Hindlimb muscle (tissue), 1 donor: ENCODE data around the gene KCNJ10. TPM values are rescaled to one million over a fixed set of nuclear protein-coding genes. Genes with fewer than 3 reads are reported as not detected.
A peak's percentile ranks its signal among the peaks of the same experiment; 100 is the strongest.
"Not testable (repeated sequence)": the region's sequence is repeated elsewhere in the genome, so short reads cannot be mapped to it uniquely, and the experiment has no call there.

Source experiments
- DNase-seq: peaks from one replicate; pipeline ENCODE4 v3.0.0-alpha.2; 2013
- polyA plus RNA-seq: library from polyadenylated mRNA; unstranded; fragments of 120-200 nt; gene quantifications from one replicate; pipeline ENCODE4 v1.2.1, GENCODE V29; 2013; ENCODE audit not compliant: insufficient read length

The KCNJ10 gene
- polyA plus RNA-seq, 1 donor, result 0.46 TPM

DNA sequence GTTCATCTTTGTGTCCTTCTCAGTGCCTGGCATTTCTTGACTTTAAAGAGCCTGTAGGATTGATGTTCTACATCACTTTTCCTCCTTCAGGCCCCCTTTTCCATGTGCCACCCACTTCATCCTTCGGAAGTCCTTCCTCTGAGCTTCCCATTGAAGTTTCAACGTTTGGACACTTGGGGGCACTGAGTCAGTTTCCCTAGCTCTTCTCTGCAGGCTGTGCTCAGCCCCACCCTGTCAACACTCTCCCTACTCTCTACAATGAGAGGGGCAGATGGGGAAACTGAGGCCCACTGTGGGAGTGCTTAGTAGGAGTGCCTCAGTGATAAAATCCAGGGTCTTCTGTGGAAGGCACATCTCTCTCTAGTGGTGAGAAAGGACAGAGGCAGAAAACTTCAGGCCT, 11.9 kb downstream of the KCNJ10 start:
- DNase-seq, result no peak

DNA sequence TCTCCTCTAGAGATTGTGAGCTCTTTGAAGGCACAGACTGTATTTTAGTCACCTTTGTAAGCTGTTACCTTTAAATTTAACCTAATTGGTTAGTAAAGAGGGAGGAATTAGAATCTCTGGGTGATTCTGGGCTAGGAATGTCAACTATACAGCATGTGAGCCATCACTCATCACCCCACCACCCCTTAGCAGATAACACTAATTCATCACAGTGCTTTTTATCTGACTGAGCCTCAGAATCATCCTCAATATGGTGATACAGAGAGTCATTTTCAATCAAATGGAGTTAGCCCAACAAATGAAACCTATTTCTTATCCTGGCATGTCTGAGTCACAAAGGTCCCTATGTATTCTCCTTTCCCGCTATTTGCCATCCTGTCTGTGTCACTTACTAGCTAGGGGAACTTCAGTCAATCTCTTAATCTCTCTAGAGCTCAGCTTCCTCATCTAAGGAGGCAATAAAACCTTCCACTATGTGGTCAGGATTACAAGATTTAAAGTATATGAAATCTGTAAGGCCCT, 13.3 kb downstream of the KCNJ10 start:
- DNase-seq, result no peak

DNA sequence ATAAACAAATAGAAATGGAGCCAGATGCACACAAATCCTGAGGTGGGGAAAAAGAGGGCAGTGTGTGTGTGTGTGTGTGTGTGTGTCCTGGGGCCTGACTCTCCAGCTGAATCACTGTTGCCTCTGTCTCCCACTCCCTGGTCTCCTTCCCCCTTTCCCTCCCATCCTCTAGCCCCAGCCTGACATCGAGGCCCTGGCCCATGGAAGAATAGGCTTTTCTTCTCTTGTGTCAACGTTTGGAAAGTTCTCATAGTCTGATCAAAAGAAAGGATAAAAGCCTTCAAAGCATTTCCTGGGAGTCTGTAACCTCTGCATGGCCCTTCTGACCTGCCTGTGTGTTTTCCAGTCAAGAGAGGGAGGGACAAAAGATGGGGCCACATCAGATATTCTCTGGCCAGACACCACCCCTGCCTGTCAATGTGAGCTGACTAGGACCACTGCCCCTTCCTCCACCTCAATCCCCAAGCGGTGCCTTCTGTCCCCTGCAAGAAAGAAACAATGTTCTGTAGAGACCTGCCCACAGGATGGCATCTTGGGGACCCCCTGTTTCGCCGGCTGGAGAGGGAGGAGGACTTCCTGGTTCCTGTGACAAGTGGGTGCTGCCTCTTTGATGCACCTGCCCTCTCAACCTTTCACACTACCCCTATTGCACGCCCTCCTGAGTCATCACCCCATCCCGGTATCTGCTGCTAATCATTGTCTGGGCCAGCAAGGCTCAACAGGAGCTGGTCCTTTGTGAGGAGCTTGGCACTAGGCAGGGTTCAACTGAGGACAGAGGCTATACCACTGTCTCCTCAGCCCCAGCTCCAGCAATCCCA, 16.2 kb downstream of the KCNJ10 start:
- no peak for DNase-seq

DNA sequence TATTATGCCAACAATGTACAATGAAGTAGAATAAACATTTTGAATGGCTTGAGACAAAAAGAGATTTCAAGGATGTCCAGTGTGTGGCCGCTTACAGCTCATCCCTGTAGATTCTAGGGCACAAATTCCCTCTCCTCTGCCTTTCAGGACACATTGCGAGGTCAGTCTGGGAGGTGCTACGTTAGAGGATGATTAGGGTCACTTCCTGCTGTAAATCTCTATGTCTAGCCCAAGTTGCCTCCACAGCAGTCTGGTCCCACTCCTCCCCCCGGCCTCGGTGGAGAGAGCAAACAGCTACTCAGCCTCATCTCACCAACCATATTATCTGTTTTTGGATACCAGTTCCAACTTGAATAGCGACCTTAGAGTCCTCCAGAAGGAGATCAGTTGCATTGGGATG, 17.0 kb downstream of the KCNJ10 start:
- no peak for DNase-seq

DNA sequence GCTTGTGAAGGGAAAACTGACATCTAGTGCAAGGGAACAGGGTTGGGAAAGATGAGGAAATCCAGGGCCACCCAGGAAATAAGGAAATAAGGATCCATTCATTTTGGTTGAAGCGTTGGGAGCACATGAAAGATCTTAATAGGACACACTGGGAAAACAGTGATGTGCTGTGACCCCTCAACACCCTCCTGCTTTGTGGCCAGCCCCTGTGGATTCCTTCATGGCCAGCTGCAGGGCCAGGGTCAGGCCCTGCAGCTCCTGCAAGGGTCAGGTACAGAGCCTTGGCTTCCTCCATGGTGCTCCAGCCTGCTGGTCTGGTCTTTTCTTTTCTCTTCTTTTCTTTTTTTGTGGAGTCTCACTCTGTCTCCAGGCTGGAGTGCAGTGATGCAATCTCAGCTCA, 19.3 kb downstream of the KCNJ10 start:
- no peak for DNase-seq

DNA sequence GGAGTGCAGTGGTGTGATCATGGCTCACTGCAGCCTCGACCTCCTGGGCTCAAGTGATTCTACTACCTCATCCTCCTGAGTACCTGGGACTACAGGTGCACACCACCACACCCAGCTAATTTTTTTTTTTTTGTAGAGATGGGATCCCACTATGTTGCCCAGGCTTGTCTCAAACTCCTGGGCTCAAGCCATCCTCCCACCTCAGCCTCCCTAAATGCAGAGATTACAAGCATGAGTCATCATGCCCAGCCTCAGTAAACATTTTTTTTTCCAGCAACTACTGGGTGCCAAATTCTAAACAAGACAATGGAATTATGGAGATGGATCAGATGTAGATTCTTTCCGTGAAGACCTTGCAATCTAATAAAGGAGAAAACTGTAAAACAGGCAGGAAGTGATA, 19.8 kb downstream of the KCNJ10 start:
- DNase-seq, result not testable (repeated sequence)

DNA sequence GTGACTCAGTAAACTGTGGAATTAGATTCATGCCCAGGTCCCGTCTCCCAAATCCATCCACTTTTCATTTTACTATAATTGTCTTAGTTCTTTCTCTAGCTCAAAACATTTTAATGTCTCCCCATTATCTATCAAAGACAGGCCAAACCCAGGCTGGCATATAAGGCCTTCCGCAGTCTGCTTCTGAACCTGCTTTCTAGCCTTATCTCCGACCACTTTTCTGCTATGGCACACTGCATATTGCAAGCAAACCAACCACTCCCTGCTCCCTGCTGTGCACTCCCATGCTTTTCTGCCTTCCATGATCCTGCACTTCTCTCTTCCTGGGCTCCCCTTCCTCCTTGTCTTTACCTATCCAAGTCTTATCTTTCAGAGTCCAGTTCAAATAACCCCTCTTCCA, 20.9 kb downstream of the KCNJ10 start:
- DNase-seq, result no peak

DNA sequence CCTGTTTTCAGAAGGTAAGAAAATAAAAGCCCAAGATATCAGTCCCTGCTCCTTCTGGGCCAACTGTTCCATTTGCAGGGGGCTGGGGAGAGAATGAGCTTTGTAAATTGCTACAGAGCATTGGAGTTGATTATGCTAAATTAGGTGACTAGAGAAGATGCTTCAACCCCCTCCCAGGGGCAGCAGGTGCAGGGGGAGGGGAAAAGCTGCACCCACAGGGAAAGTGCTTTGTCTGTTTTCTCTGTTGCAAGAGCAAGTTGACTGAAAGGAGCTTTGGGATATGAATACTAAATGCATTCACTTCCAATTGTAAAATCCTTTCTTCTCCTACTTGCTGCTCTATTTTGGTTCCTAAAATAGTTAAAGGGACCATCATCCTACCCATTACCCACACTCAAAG, 21.6 kb downstream of the KCNJ10 start:
- no peak for DNase-seq

DNA sequence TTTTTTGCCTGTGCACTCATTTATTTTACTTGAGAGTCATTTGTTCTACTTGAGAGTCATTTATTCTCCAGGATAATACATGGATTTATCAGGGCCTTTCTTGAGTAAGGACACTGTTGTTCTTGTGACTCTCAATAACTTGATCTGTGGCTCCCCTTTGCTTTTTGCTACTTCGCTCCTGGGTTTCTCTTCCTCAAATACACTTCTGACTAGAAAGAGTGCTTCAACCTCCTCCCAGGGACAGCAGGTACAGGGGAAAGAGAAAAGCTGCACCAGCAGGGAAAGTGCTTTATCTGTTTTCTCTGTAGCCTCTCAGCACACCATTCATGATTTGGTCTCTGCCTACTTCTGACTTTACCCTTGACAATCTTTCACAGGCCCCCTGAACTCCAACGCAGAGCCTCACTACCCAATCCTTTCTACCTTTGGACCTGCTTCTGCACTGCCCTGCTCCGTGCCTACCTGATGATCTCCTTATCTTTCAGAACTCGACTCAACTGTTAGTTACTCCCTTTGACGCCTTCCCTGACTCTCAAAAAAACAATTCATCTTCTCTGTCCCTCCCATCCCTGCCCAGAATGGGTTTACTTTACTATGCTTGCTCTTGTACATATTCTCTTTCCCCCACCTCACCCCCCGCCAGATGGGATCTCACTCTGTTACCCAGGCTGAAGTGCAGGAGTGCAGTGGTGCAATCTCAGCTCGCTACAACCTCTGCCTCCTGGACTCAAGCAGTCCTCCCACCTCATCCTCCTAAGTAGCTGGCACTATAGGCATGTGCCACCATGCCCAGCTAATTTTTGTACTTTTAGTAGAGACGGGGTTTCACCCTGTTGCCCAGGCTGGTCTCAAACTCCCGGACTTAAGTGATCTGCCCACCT, 22.6 kb downstream of the KCNJ10 start:
- DNase-seq, result no peak

DNA sequence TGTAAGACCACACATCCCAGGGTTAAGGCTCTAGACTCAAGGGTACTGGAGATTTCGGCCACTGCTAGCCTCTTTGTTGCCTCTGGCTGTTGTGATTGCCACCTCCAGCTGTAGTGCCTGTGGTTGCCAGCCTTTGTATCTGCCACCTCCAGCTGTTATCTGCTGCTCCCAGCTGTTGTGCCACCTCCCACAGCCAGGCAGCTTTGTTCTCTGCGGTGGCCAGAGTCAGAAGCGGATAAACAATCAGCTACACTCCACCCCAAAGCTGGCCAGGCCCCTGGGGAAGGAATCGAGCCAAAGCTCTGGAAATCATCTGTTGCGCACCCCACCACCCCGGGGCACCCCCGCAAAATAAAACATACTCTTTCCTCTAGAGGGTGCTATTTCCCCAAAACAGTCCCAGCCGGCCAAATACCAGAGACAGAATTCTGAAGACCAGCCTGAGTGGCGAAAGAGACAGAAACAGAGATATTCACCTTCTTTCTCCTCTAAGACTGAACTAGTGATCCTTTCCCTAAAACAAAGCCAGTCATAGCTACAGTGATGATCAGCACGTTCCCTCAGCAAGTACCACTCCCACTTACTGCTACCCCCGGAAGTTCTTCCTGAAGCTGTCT, 23.4 kb downstream of the KCNJ10 start:
- peak; percentile 32 for DNase-seq

DNA sequence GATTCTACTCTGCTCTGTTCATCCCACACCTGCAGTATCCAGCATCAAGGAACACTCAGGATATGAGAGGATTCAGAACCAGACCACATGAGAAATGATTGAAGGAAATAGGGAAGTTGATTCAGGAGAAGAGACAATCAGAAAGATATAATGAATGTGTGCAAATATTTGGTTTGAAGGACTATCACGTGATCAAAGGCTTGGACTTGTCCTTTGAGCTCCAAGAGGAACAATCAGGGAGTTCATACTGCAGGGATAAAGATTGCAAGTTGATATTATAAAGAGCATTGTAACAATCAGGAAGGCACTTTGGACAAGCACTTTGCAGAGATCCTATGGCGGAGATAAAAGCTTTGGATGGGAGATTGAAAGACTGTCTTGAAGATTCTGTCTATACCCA, 24.3 kb downstream of the KCNJ10 start:
- DNase-seq, result no peak

DNA sequence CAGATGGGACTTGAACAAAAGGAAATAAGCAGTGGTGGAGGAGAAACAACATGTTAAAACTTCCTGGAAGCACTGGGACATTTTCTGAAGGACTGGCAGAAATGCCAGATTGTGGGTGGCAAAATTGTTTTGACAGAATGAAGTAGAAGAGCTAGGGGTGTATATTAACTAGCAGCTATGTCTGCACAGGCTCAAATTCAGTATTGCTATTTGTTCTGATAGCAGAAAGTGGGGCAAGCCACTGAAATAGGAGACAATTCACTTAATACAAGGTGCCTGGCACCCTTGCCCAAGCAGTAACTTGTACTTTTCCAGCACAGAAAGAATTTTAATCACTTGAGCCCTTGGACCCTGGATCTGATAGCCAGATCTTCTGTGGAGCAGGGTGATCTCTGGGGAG, 26.4 kb downstream of the KCNJ10 start:
- no peak for DNase-seq

DNA sequence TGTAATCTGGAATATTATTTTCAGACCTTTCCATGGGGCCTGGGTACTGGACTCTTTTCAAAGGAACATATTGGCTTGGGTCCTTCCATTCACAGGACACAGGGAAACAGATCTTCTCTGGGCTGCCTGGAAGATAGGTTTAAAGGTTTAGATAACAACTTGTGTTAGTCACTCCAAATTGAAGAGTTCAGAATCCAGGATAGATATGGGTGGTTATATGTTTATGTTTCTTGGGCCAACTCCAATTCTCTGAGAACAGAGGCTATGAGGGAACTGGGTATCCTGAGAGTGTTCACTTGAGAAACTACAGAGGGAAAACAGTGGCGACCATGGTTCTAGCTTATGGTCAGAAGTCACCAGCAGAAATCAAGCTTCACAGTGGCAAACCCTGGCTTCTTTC, 29.5 kb downstream of the KCNJ10 start:
- DNase-seq, result no peak

DNA sequence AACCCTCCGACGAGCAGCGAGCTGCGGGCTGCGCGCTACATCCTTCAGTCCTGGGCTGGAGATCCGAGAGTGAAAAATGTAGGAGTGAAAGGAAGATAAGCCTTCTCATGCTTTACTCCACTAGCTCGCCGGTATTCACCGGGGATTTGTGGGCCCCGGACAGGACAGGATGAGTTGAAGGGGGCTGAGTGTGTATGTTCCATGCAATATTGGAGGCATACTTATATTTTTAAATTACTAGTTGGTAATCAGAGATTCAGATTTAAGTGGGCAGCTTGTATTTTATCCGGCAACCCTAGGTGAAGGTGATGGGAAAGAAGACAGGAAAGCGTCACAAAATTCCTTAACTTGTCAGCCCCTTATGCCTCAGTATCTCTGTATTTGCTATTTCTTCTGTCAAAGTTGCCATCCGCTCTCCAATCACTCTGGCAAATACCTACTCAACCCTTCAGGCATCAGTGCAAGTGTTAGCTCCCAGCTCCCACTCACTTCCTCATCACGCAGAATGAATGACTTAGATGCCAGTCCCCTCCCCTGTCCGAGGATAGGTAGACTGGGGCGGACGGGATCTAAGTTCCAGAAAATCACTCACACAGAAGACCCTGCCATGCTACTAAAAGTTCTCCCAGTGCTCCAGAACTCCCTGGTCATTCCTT, 37.7 kb downstream of the KCNJ10 start:
- DNase-seq, result no peak

DNA sequence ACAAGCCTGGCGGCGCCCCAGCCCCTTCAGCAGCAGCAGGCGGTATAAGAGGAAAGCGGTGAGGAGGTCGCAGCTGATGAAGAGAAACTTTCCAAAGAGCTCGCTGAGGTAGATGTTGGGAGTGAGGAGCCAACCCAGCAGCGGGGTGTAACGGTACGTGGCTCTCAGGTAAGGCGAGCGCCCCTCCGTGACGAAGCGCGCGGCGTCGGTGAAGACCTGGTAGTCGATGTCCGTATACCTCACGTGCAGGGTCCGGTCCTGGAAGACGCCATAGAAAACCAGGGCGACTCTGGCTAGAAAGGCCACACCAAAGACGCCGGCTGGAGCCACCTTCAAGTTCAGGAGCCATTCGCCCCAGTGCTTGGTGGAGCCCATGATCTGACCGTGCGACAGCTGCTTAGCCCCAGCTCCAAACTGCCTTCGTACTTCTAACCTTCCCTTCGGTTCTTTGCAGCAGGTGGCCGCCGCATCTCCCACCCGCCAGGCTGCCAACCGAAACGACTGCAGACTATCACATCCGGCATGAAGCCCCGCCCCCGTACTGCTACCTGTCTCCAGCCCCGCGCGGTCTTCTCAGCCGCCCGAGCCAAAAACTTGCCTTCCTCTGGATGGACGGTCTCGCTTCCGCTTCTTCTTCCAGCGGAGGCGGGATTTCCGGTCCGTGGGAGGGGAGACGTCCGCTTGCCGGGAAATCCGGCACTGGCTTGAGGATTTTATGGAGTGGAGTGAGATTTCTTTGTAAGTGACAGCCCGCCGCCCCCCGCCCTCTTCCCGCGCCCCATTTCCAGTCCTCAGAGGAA, 38.4 kb downstream of the KCNJ10 start, which contains the start of gene PIGM:
Gene PIGM (minus strand): TSS at position 626 of the 800 bp plus-strand sequence. CDS start 251 bp downstream, at position 375.
- peak; percentile 92 for DNase-seq

DNA sequence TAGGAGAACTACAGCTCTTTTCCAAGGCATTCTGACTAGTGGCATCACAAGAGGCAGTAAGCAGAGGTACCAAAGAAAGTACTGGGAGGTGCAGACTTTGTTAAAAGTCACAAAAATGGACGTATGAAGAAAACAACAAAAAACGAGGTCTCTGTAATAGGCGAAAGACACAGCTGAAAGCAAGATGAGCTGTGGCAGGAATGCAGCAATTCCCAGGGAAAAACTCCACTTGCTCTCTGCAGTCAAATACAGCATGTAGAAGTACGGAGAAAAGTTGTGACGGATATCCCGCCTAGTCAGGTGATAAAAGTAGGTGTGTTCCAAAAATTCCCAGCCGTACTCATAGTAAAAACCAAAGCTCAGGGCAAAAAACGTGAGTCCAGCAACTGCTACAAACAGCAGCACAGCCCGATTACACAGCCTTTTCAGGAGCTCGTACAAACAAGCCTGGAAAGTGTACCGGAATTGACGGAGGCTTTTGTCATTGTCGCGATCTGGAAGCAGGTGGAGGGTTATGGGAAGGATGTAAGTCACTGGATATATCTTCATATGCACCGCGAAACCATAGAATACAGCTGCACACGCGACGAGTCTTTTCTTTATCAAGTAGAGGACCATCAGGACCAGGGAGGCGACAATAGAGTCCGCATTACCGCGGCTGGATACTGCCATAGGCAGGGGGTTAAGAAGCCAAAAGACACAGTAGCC, 39.1 kb downstream of the KCNJ10 start:
- no peak for DNase-seq

DNA sequence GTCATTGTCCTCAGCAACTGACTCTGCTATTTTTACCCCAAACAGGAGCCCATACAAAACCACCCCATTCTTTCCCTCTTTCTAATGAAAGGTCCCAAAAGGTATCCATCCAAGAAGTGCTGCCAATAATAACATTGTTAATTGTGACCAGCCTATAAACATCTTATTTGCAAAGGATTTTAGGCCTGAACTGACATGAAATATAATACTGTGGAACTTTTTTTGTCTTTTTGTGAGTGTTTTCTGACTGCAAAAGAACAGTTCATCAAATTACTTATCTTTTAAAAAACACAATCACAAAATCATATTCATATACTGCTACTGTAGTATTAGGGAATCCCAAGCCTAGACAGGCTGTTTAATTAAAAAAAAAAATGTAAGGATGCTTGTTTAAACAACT, 41.5 kb downstream of the KCNJ10 start:
- DNase-seq, result no peak

DNA sequence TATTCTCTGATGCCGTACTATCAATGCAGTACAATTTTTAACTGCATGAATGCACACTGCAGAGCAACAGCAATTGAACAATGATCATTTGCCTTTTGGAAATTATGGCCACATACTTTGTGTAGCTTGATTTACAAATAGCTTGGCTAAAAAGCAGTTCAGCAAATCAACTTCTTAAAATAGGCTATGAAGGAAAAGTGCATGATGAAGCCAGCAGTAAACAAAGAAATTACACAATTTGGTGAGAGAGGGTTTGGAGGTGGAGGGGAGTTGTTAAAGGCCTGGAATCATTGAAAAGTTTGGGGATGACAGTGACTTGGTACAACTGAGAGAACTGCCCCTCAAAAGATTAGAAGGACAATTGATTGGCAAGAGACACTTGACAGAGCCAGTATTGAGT, 44.6 kb downstream of the KCNJ10 start:
- DNase-seq, result no peak

DNA sequence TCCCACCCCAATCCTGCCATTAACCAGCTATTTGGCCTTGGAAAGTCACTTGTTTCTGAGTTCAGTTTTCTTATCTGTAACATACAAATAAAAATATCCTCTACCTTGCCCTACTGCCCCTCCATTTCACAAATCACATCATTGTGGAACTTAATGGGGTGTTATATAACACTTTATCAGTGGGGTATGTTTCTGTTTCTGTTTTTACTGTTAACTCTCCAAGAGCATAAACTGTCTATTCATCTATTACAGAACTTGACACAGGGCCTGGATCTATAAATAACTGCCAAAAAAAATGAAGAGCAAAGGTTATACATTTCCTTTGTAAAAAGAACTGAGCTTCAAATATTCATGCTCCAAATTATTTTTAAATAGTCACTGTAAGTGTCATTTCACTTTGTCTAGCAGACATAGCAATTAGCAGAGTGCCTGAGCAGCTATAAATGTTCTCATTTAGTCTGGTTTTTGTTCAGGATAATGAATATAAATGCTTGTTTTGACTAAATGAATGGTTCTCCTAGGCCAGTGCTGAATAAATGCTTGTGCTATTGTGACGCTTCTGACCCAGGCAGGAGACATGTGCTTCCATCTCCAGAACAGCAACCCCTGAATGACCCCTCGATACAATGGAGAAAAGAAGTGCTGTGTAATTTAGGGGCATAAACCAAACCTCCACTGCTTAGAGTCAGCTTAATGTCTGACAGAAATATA, 45.6 kb downstream of the KCNJ10 start:
- DNase-seq, result no peak
